Kidney capillary endothelial cell (primary cell): ENCODE results near the gene HIF1AN.
A peak's percentile ranks its signal among the peaks of the same experiment; 100 is the strongest.

Experiments
- DNase-seq: peaks from one replicate; pipeline ENCODE4 v3.0.0-alpha.2; 2018; ENCODE audit warnings: low spot score

HIF1AN gene

GRCh38 chr10:100535715-100536353, at the start of gene HIF1AN:
Gene HIF1AN (plus strand): TSS chr10:100535943. CDS start chr10:100535959, 16 bp downstream.
- DNase-seq, result peak; percentile 94

- DNase-seq, result no peak
Measured at GRCh38 chr10:100487529-100487928, 48.2 kb upstream of the HIF1AN start.

- DNase-seq, result no peak
Measured at GRCh38 chr10:100489396-100489795, 46.3 kb upstream of the HIF1AN start.

GRCh38 chr10:100490531-100490930, 45.2 kb upstream of the HIF1AN start:
- DNase-seq, result no peak

GRCh38 chr10:100496567-100496966, 39.2 kb upstream of the HIF1AN start:
- DNase-seq, result no peak

- no peak for DNase-seq
Measured at GRCh38 chr10:100498059-100498458, 37.7 kb upstream of the HIF1AN start.

GRCh38 chr10:100501423-100501822, 34.3 kb upstream of the HIF1AN start:
- DNase-seq, result no peak

GRCh38 chr10:100502926-100503494, 32.7 kb upstream of the HIF1AN start:
- DNase-seq, result no peak

- DNase-seq, result no peak
Measured at GRCh38 chr10:100504096-100504495, 31.6 kb upstream of the HIF1AN start.

GRCh38 chr10:100505164-100505563, 30.6 kb upstream of the HIF1AN start:
- no peak for DNase-seq

- DNase-seq, result no peak
Measured at GRCh38 chr10:100506596-100507356, 29.0 kb upstream of the HIF1AN start.

GRCh38 chr10:100507357-100507732, 28.4 kb upstream of the HIF1AN start:
- no peak for DNase-seq

- DNase-seq, result no peak
Measured at GRCh38 chr10:100508266-100508665, 27.5 kb upstream of the HIF1AN start.

GRCh38 chr10:100508691-100509150, 27.0 kb upstream of the HIF1AN start:
- peak; percentile 62 for DNase-seq

GRCh38 chr10:100509241-100509840, 26.4 kb upstream of the HIF1AN start:
- no peak for DNase-seq

- no peak for DNase-seq
Measured at GRCh38 chr10:100510533-100511308, 25.0 kb upstream of the HIF1AN start.

GRCh38 chr10:100515612-100516011, 20.1 kb upstream of the HIF1AN start:
- no peak for DNase-seq

GRCh38 chr10:100516847-100517246, 18.9 kb upstream of the HIF1AN start:
- DNase-seq, result no peak

- peak; percentile 63 for DNase-seq
Measured at GRCh38 chr10:100518761-100519241, 16.9 kb upstream of the HIF1AN start.

- DNase-seq, result peak; percentile 33
Measured at GRCh38 chr10:100519311-100520051, 16.3 kb upstream of the HIF1AN start, which contains the start of gene SEC31B. Gene SEC31B (minus strand): TSS chr10:100519861. CDS start chr10:100516952, 2,909 bp downstream.

GRCh38 chr10:100520811-100521210, 14.9 kb upstream of the HIF1AN start:
- no peak for DNase-seq
